ENCODE measurements around the gene BSG. TPM values are rescaled to one million over a fixed set of nuclear protein-coding genes. Genes with fewer than 3 reads are reported as not detected.

Gene BSG
- total RNA-seq, 1 experiment from 2014 or later = 653 TPM

DNA sequence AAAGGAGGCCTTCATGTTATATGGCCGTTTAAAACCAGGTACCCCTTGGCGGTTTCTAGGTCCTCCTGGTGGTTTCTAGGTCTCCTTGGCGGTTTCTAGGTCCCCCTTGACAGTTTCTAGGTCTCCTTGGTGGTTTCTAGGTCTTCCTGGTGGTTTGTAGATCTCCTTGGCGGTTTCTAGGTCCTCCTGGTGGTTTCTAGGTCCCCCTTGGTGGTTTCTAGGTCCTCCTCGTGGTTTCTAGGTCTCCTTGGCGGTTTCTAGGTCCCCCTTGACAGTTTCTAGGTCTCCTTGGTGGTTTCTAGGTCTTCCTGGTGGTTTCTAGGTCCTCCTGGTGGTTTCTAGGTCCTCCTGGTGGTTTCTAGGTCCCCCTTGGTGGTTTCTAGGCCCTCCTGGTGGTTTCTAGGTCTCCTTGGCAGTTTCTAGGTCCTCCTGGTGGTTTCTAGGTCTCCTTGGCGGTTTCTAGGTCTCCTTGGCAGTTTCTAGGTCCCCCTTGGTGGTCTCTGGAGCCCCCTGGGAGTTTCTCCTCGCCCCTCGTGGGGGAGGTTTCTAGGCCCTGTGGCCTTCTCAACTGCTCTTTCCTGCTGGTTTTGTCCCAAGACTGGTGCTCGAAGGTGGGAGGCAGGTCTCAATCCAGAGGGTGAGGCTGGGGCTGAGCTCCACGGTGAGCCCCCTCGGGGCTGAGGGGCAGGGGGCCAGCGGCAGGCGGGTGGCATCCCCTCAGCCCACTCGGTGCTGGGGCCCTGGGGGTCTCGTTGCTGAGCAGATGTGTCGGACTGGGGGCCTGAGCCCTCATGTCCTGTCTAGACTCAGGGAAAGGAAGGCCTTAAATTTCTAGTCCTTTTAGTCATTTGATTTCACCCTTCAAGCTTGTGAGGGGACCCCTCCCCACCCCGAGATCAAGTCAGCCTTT, 25.3 kb downstream of the BSG start:
- in situ Hi-C loops (cut with HindIII; ENCODE audit: low pct_unique_long_range_greater_than_20kb, low sequenced_read_pairs) = no loop called here
- no peaks in the 10 kb centered on the region for H3K36me3 ChIP-seq (ENCODE audit: control insufficient read depth, insufficient read depth, low read length)
- H3K4me3 ChIP-seq (ENCODE audit: low read depth in 2 of 2, low read length in 2 of 2) = no peak overlapping the region
- no peaks in the 10 kb centered on the region for H3K9me3 ChIP-seq (ENCODE audit: control insufficient read depth, insufficient read depth, low read depth, low read length)
- ChIA-PET CTCF (no interaction called here), POLR2A (no interaction called here)
- TF ChIP-seq, protein P1, sequence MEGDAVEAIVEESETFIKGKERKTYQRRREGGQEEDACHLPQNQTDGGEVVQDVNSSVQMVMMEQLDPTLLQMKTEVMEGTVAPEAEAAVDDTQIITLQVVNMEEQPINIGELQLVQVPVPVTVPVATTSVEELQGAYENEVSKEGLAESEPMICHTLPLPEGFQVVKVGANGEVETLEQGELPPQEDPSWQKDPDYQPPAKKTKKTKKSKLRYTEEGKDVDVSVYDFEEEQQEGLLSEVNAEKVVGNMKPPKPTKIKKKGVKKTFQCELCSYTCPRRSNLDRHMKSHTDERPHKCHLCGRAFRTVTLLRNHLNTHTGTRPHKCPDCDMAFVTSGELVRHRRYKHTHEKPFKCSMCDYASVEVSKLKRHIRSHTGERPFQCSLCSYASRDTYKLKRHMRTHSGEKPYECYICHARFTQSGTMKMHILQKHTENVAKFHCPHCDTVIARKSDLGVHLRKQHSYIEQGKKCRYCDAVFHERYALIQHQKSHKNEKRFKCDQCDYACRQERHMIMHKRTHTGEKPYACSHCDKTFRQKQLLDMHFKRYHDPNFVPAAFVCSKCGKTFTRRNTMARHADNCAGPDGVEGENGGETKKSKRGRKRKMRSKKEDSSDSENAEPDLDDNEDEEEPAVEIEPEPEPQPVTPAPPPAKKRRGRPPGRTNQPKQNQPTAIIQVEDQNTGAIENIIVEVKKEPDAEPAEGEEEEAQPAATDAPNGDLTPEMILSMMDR (IDR thresholded peaks at IDR 0.05) = no peak
- TF ChIP-seq POLR2AphosphoS5 (IDR thresholded peaks at IDR 0.05; ENCODE audit: low read depth, low read length) (no peak), TCF7L2 (IDR thresholded peaks at IDR 0.05; ENCODE audit: low read depth, low read length) (no peak), SIN3A (IDR thresholded peaks at IDR 0.05; ENCODE audit: borderline replicate concordance, insufficient read depth, low read depth, low read length) (no peak)
- TF ChIP-seq, protein P2, sequence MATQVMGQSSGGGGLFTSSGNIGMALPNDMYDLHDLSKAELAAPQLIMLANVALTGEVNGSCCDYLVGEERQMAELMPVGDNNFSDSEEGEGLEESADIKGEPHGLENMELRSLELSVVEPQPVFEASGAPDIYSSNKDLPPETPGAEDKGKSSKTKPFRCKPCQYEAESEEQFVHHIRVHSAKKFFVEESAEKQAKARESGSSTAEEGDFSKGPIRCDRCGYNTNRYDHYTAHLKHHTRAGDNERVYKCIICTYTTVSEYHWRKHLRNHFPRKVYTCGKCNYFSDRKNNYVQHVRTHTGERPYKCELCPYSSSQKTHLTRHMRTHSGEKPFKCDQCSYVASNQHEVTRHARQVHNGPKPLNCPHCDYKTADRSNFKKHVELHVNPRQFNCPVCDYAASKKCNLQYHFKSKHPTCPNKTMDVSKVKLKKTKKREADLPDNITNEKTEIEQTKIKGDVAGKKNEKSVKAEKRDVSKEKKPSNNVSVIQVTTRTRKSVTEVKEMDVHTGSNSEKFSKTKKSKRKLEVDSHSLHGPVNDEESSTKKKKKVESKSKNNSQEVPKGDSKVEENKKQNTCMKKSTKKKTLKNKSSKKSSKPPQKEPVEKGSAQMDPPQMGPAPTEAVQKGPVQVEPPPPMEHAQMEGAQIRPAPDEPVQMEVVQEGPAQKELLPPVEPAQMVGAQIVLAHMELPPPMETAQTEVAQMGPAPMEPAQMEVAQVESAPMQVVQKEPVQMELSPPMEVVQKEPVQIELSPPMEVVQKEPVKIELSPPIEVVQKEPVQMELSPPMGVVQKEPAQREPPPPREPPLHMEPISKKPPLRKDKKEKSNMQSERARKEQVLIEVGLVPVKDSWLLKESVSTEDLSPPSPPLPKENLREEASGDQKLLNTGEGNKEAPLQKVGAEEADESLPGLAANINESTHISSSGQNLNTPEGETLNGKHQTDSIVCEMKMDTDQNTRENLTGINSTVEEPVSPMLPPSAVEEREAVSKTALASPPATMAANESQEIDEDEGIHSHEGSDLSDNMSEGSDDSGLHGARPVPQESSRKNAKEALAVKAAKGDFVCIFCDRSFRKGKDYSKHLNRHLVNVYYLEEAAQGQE (IDR thresholded peaks at IDR 0.05; ENCODE audit: insufficient read depth in 1 of 2, low read depth in 2 of 2, low read length in 1 of 2) = no peak; a peak in 1 of 4 replicates
- H3K4me1 ChIP-seq (ENCODE audit: control insufficient read depth, insufficient read depth, low read length) = no peaks in the 10 kb centered on the region
- DNase-seq (ENCODE audit: low read depth, low spot score) (no peak), ATAC-seq (no peak)
- H3K27me3 ChIP-seq (ENCODE audit: control insufficient read depth, insufficient read depth, low read length) = no peaks in the 10 kb centered on the region
- intact Hi-C loops (cut with micrococcal nuclease; ENCODE audit: unreplicated experiment) = no loop called here
- BruUV-seq (replicated peaks) = no TSS peak
- H3K27ac ChIP-seq (ENCODE audit: low read length) = no peak overlapping the region

DNA sequence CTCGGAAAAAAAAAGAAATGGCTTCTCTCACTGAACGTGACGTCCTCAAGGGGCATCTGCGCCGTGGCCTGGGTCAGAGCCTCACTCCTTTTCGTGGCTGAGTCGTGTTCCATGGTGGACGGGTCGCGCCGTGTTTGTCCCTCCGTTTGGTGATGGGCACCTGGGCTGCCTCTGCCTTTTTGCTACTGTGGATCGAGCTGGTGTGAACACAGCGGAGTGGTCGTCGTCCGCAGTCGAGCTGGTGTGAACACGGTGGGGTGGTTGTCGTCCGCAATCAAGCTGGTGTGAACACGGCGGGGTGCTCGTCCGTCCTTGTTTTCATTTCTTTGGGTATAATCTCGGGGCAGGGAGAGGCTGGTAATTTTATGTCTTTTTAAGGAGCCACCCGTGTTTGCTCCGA, 28.9 kb downstream of the BSG start:
- ChIA-PET POLR2A (no interaction called here), CTCF (no interaction called here)
- no TSS peak for BruUV-seq (replicated peaks)
- Histone ChIP-seq H3K27me3 (ENCODE audit: control insufficient read depth, insufficient read depth, low read length) (no peaks in the 10 kb centered on the region), H3K9me3 (ENCODE audit: control insufficient read depth, insufficient read depth, low read depth, low read length) (no peaks in the 10 kb centered on the region), H3K4me1 (ENCODE audit: control insufficient read depth, insufficient read depth, low read length) (no peaks in the 10 kb centered on the region), H3K27ac (ENCODE audit: low read length) (no peak overlapping the region), H3K4me3 (ENCODE audit: low read depth in 2 of 2, low read length in 2 of 2) (no peak overlapping the region), H3K36me3 (ENCODE audit: control insufficient read depth, insufficient read depth, low read length) (no peaks in the 10 kb centered on the region)
- ATAC-seq (no peak), DNase-seq (ENCODE audit: low read depth, low spot score) (no peak)
- no peak for TF ChIP-seq POLR2AphosphoS5 (IDR thresholded peaks at IDR 0.05; ENCODE audit: low read depth, low read length)
- in situ Hi-C loops (cut with HindIII; ENCODE audit: low pct_unique_long_range_greater_than_20kb, low sequenced_read_pairs) = no loop called here
- intact Hi-C loops (cut with micrococcal nuclease; ENCODE audit: unreplicated experiment) = no loop called here

DNA sequence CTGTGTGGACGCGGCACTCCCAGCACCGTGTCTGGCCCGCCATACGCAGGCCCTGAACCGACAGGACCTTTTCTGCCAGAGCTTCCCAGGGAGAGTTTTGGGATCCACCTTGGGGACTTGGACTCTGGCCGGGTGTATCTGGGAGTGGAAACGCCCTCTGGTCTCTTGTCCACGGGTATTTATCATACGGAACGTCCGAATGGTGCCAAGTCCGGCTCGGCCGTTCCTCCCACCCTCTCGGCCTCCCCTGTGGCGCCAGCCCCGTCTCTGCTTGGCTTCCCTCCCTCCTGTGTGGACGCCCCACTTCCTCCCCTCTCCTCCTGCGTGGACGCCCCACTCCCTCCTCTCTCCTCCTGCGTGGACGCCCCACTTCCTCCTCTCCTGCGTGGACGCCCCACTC, 29.4 kb downstream of the BSG start:
- no peak overlapping the region for H3K27ac ChIP-seq (ENCODE audit: low read length)
- intact Hi-C loops (cut with micrococcal nuclease; ENCODE audit: unreplicated experiment) (no loop called here), in situ Hi-C loops (cut with HindIII; ENCODE audit: low pct_unique_long_range_greater_than_20kb, low sequenced_read_pairs) (no loop called here)
- no peak for ATAC-seq
- no peaks in the 10 kb centered on the region for H3K9me3 ChIP-seq (ENCODE audit: control insufficient read depth, insufficient read depth, low read depth, low read length)
- ChIA-PET POLR2A (no interaction called here), CTCF (no interaction called here)
- no peak for TF ChIP-seq POLR2AphosphoS5 (IDR thresholded peaks at IDR 0.05; ENCODE audit: low read depth, low read length)
- H3K4me1 ChIP-seq (ENCODE audit: control insufficient read depth, insufficient read depth, low read length) = no peaks in the 10 kb centered on the region
- no TSS peak for BruUV-seq (replicated peaks)
- H3K4me3 ChIP-seq (ENCODE audit: low read depth in 2 of 2, low read length in 2 of 2) = no peak overlapping the region
- DNase-seq (ENCODE audit: low read depth, low spot score) = no peak
- no peaks in the 10 kb centered on the region for H3K36me3 ChIP-seq (ENCODE audit: control insufficient read depth, insufficient read depth, low read length)
- no peaks in the 10 kb centered on the region for H3K27me3 ChIP-seq (ENCODE audit: control insufficient read depth, insufficient read depth, low read length)
